Type B pancreatic cell (in vitro differentiated cells): Measurements from ENCODE around the gene EFHD1. TPM values are rescaled to one million over a fixed set of nuclear protein-coding genes. Genes with fewer than 3 reads are reported as not detected.

Experiments
- DNase-seq: peaks from one replicate; pipeline ENCODE4 v3.0.0; 2021; ENCODE audit warnings: mixed read lengths; ENCODE audit not compliant: unreplicated experiment; ENCODE audit errors: extremely low spot score
- H3K27ac Mint-ChIP-seq: 2 replicates; pipeline ENCODE4 v1.8.0; 2021; ENCODE audit warnings: mild to moderate bottlenecking, mixed read lengths
- H3K27me3 Mint-ChIP-seq: 2 replicates; pipeline ENCODE4 v1.8.0; 2021; ENCODE audit warnings: mixed read lengths
- H3K36me3 Mint-ChIP-seq: 2 replicates; pipeline ENCODE4 v1.8.0; 2021; ENCODE audit warnings: mixed read lengths
- H3K4me1 Mint-ChIP-seq: one replicate; pipeline ENCODE4 v1.8.0; 2021; ENCODE audit warnings: mixed read lengths; ENCODE audit not compliant: unreplicated experiment
- H3K4me3 Mint-ChIP-seq: 2 replicates; pipeline ENCODE4 v1.8.0; 2021; ENCODE audit warnings: mild to moderate bottlenecking, mixed read lengths
- H3K9me3 Mint-ChIP-seq: 2 replicates; pipeline ENCODE4 v1.8.0; 2021; ENCODE audit warnings: mixed read lengths
- CTCF ChIP-seq: fragments of 200-600 bp; sonication (generic); conservative IDR thresholded peaks from 2 replicates; pipeline ENCODE4 v1.5.0; 2021; ENCODE audit warnings: antibody characterized with exemption, mild to moderate bottlenecking
- total RNA-seq: library from RNA; stranded (reverse); gene quantifications from 2 replicates; pipeline ENCODE4 v1.2.1, GENCODE V29; 2021; ENCODE audit warnings: low replicate concordance

The EFHD1 gene
- total RNA-seq, 1 donor from 2014 or later, result 6.0 TPM

- H3K4me1 Mint-ChIP-seq, result no peaks in the 10 kb centered on the region
- no peak overlapping the region for H3K4me3 Mint-ChIP-seq
- H3K36me3 Mint-ChIP-seq, result no peaks in the 10 kb centered on the region
- no peak for TF ChIP-seq CTCF
- no peak for DNase-seq
- H3K27me3 Mint-ChIP-seq, result peaks cover 11% of the 10 kb centered on the region
- H3K27ac Mint-ChIP-seq, result no peak overlapping the region
- H3K9me3 Mint-ChIP-seq, result no peaks in the 10 kb centered on the region
Measured at GRCh38 chr2:232600053-232600773, 33.2 kb upstream of the EFHD1 start.

- Mint-ChIP-seq H3K27ac (no peak overlapping the region), H3K36me3 (no peaks in the 10 kb centered on the region), H3K9me3 (no peaks in the 10 kb centered on the region), H3K4me3 (no peak overlapping the region), H3K4me1 (peaks cover 5% of the 10 kb centered on the region), H3K27me3 (peaks cover 15% of the 10 kb centered on the region)
- DNase-seq, result no peak
- TF ChIP-seq CTCF, result no peak
Measured at GRCh38 chr2:232603283-232603682, 30.1 kb upstream of the EFHD1 start.

- no peak for DNase-seq
- TF ChIP-seq CTCF, result no peak
- Mint-ChIP-seq H3K9me3 (no peaks in the 10 kb centered on the region), H3K4me1 (peaks cover 5% of the 10 kb centered on the region), H3K27ac (no peak overlapping the region), H3K27me3 (peaks cover 15% of the 10 kb centered on the region), H3K36me3 (no peaks in the 10 kb centered on the region), H3K4me3 (no peak overlapping the region)
Measured at GRCh38 chr2:232604535-232604934, 28.9 kb upstream of the EFHD1 start.

GRCh38 chr2:232607011-232607410, 26.4 kb upstream of the EFHD1 start:
- no peaks in the 10 kb centered on the region for H3K36me3 Mint-ChIP-seq
- no peak for TF ChIP-seq CTCF
- H3K9me3 Mint-ChIP-seq, result no peaks in the 10 kb centered on the region
- H3K27ac Mint-ChIP-seq, result no peak overlapping the region
- no peak overlapping the region for H3K4me3 Mint-ChIP-seq
- H3K4me1 Mint-ChIP-seq, result peaks cover 5% of the 10 kb centered on the region
- no peak for DNase-seq
- peaks cover 15% of the 10 kb centered on the region for H3K27me3 Mint-ChIP-seq

- DNase-seq, result no peak
- Mint-ChIP-seq H3K36me3 (no peaks in the 10 kb centered on the region), H3K27me3 (peaks cover 9% of the 10 kb centered on the region), H3K27ac (no peak overlapping the region), H3K4me3 (no peak overlapping the region), H3K9me3 (no peaks in the 10 kb centered on the region), H3K4me1 (peaks cover 5% of the 10 kb centered on the region)
- TF ChIP-seq CTCF, result no peak
Measured at GRCh38 chr2:232609607-232610006, 23.8 kb upstream of the EFHD1 start.
